Large intestine (tissue), 12 donors: ENCODE data around the gene MASP2. TPM values are rescaled to one million over a fixed set of nuclear protein-coding genes. Genes with fewer than 3 reads are reported as not detected.
"Not testable (repeated sequence)": the region's sequence is repeated elsewhere in the genome, so short reads cannot be mapped to it uniquely, and the experiment has no call there.

ENCODE experiments used
- DNase-seq, 2 donors: peaks; one replicate each; pipeline versions ENCODE4 v3.0.0 to v3.0.0-alpha.2; 2013
- H3K27ac ChIP-seq: one replicate; pipeline ENCODE4 v1.5.1; 2013; ENCODE audit warnings: low read length
- H3K27me3 ChIP-seq: 2 replicates; pipeline ENCODE4 v1.6.1; 2013; ENCODE audit warnings: low read length; ENCODE audit not compliant: control insufficient read depth, insufficient read depth
- H3K36me3 ChIP-seq: 2 replicates; pipeline ENCODE4 v1.6.1; 2013; ENCODE audit warnings: low read length; ENCODE audit not compliant: control insufficient read depth, insufficient read depth
- H3K4me1 ChIP-seq: one replicate; pipeline ENCODE4 v1.6.1; 2013; ENCODE audit warnings: low read length; ENCODE audit not compliant: control insufficient read depth, insufficient read depth
- H3K4me3 ChIP-seq: one replicate; pipeline ENCODE4 v1.5.1; 2013; ENCODE audit warnings: low read length
- H3K9me3 ChIP-seq: one replicate; pipeline ENCODE4 v1.6.1; 2013; ENCODE audit warnings: mild to moderate bottlenecking, low read depth, low read length, moderate library complexity; ENCODE audit not compliant: control insufficient read depth
- WGBS: methylation state at CpG from one replicate; pipeline ENCODE4 v1.1.5; 2013; ENCODE audit warnings: low lambda C conversion rate; ENCODE audit not compliant: insufficient coverage; 5-methylcytosine and 5-hydroxymethylcytosine counted together
- long read RNA-seq, 11 donors: transcript quantifications; one replicate each; lab custom pipeline, GENCODE V29; 2026
- polyA plus RNA-seq: library from polyadenylated mRNA; unstranded; fragments of 120-200 nt; gene quantifications from one replicate; pipeline ENCODE4 v1.2.1, GENCODE V29; 2013

Gene MASP2
- 5.8 TPM for polyA plus RNA-seq
- long read RNA-seq, donor 1, result 0 reads
- long read RNA-seq, donor 2, partial matches to known transcripts, result 45 of 45 reads
- long read RNA-seq, donor 2, other reads (novel, unspliced or antisense), result 0 of 45 reads
- long read RNA-seq, donor 3, result 0 reads
- long read RNA-seq, donor 4, result 0 reads
- long read RNA-seq, donor 5, result 0 reads
- long read RNA-seq, donor 6, result 0 reads
- long read RNA-seq, donor 7, result 0 reads
- long read RNA-seq, donor 8, result 0 reads
- long read RNA-seq, donor 9, result 0 reads
- long read RNA-seq, donor 10, result 0 reads
- long read RNA-seq, donor 11, result 0 reads

DNA sequence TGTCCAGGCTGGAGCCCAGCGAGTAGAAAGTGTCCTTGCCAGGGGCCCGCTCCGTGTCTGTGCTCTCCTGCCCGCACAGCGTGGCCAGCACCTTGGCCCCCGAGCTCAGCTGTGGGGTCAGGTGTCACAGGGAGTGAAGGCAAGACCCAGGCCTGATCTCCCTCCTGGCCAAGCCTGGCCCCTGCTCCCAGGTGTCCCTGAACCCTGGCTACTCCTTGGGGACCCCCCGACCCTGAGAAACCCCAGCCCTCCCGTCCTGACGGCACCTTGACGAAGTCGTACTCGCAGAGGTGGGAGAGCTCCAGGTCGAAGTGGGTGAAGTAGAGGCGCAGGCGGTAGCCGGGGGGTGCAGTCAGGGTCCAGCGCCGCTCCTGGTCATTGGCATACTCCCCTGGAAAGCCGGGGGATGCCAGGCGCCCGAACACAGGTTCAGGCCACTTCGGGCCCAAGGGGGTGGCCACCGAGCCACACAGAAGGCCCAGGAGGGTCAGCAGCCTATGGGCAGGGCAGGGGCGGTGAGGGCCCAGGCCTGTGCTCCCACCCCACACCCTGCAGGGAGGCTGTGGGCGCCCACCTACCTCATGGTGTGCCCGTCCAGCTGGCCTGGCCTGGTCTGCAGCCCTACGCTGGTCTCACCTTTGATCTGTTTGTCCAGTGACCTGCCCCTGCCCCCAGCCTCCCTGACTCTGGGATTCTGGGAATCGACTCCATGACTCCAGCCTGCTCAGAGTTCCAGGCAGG lies at the start of gene MASP2:
MASP2 (minus strand) TSS at position 615 of the 741 bp plus-strand sequence; CDS start at position 583, 32 bp downstream.
- DNase-seq, result no peak
- Histone ChIP-seq H3K4me1 (no peaks in the 10 kb centered on the region), H3K4me3 (no peak within 1 kb of the TSS), H3K27me3 (no peaks in the 10 kb centered on the region), H3K9me3 (no peaks in the 10 kb centered on the region), H3K36me3 (no peaks in the 10 kb centered on the region), H3K27ac (no peak within 1 kb of the TSS)
- no CpG with 5 or more reads among the region's 28 CpGs for WGBS

GRCh38 chr1:11083784-11084183 lies 36.7 kb upstream of the MASP2 start:
- DNase-seq, H3K4me1 ChIP-seq, H3K27ac ChIP-seq, H3K9me3 ChIP-seq, H3K4me3 ChIP-seq, H3K27me3 ChIP-seq: not testable (repeated sequence)
- no CpG with 5 or more reads among the region's 3 CpGs for WGBS
- peaks cover 50% of the 10 kb centered on the region for H3K36me3 ChIP-seq

GRCh38 chr1:11080931-11081330 lies 33.9 kb upstream of the MASP2 start:
- H3K27me3 ChIP-seq, result no peaks in the 10 kb centered on the region
- WGBS, result 83% methylated on average over 1 of the region's 12 CpGs
- DNase-seq, result no peak
- H3K4me3 ChIP-seq, result no peak overlapping the region
- H3K9me3 ChIP-seq, result no peaks in the 10 kb centered on the region
- peaks cover 58% of the 10 kb centered on the region for H3K36me3 ChIP-seq
- no peaks in the 10 kb centered on the region for H3K4me1 ChIP-seq
- no peak overlapping the region for H3K27ac ChIP-seq

GRCh38 chr1:11078631-11079030 lies 31.6 kb upstream of the MASP2 start:
- H3K9me3 ChIP-seq, result no peaks in the 10 kb centered on the region
- no peak for DNase-seq
- H3K27ac ChIP-seq, result no peak overlapping the region
- no peak overlapping the region for H3K4me3 ChIP-seq
- no CpG with 5 or more reads among the region's 2 CpGs for WGBS
- H3K36me3 ChIP-seq, result peaks cover 76% of the 10 kb centered on the region
- no peaks in the 10 kb centered on the region for H3K4me1 ChIP-seq
- no peaks in the 10 kb centered on the region for H3K27me3 ChIP-seq

DNA sequence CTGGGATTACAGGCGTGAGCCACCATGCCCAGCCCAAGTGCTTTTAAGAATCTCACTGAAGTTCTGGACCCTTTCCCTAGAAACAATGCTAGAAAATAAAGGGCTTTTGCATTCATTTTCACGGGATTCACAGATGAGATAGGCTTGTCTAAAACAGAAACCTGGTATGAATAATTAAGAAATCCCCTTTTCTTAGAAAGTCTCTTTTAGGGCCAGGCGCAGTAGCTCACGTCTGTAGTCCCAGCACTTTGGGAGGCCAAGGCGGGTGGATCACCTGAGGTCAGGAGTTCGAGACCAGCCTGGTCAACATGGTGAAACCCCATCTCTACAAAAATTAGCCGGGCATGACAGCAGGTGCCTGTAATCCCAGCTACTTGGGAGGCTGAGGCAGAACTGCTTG lies 26.4 kb upstream of the MASP2 start:
- not testable (repeated sequence) for H3K27me3 ChIP-seq, H3K4me3 ChIP-seq, H3K9me3 ChIP-seq, H3K27ac ChIP-seq, H3K4me1 ChIP-seq, DNase-seq
- whole genome bisulfite sequencing, result 100% methylated on average over 1 of the region's 7 CpGs
- H3K36me3 ChIP-seq, result peaks cover 84% of the 10 kb centered on the region

- Histone ChIP-seq H3K4me1 (no peaks in the 10 kb centered on the region), H3K4me3 (no peak overlapping the region), H3K9me3 (no peaks in the 10 kb centered on the region), H3K27me3 (no peaks in the 10 kb centered on the region), H3K36me3 (peaks cover 88% of the 10 kb centered on the region), H3K27ac (no peak overlapping the region)
- DNase-seq, result no peak
- no CpG with 5 or more reads among the region's 13 CpGs for whole genome bisulfite sequencing
These were observed 25.3 kb upstream of the MASP2 start for GRCh38 chr1:11072216-11072917.

- Histone ChIP-seq H3K36me3 (peaks cover 83% of the 10 kb centered on the region), H3K27me3 (no peaks in the 10 kb centered on the region), H3K9me3 (no peaks in the 10 kb centered on the region), H3K4me3 (no peak overlapping the region), H3K4me1 (no peaks in the 10 kb centered on the region), H3K27ac (no peak overlapping the region)
- no peak for DNase-seq
- no CpG with 5 or more reads among the region's 15 CpGs for WGBS
These were observed 24.6 kb upstream of the MASP2 start for GRCh38 chr1:11071463-11072215.

- Histone ChIP-seq H3K4me1 (no peaks in the 10 kb centered on the region), H3K27me3 (no peaks in the 10 kb centered on the region), H3K27ac (no peak overlapping the region), H3K4me3 (no peak overlapping the region), H3K36me3 (peaks cover 83% of the 10 kb centered on the region), H3K9me3 (no peaks in the 10 kb centered on the region)
- DNase-seq, result no peak
- WGBS, result no CpG with 5 or more reads among the region's 11 CpGs
These were observed 23.8 kb upstream of the MASP2 start for GRCh38 chr1:11070876-11071275.

DNA sequence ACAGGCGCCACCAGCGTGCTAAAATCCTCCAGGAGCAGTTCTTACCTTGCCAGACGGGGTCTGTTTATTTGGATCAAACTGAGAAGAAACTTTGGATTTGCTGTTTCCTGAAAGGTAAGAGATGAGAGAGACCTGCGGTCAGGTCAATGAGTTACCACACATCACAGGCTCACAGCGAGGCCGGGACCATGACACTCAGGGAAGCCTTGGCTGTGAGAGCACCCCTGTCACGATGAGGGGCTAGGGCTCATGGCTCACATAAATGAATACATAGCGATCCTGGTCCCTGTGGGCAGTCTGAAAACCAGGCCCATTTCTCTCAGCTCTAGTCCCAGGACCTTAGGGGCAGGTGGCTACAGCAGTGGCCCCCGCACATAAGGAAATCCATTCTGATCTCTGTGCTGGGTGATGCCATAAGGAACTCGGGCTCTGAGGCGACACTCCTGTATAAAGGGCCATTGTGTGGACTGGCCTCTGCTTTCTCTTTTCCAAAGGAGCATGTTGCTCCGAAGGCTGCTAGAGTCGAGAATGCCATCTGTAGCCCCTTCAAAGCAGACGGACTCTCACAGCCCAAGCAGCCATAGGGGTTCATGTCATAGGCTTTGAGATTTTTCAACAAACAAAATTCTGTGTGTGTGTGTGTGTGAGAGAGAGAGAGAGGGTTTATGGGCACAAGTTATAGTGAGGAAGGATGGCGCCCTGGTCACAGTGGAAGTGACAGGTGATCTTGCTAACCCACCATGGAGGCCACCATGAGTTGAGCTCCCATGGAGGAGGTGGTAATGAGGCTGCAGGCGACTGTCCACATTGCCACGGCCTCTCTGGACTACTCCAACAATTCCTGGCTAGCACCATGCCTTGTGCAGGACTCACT lies 21.8 kb upstream of the MASP2 start:
- no peak for DNase-seq

More for the DNA sequence above, 21.8 kb upstream of the MASP2 start:
- no peak overlapping the region for H3K4me3 ChIP-seq
- no peaks in the 10 kb centered on the region for H3K27me3 ChIP-seq
- H3K36me3 ChIP-seq, result peaks cover 78% of the 10 kb centered on the region
- H3K27ac ChIP-seq, result no peak overlapping the region
- H3K4me1 ChIP-seq, result no peaks in the 10 kb centered on the region
- 100% methylated on average over 1 of the region's 17 CpGs for WGBS
- no peaks in the 10 kb centered on the region for H3K9me3 ChIP-seq
